ENCODE measurements around the gene SLC7A14. TPM values are rescaled to one million over a fixed set of nuclear protein-coding genes. Genes with fewer than 3 reads are reported as not detected.
A peak's percentile ranks its signal among the peaks of the same experiment; 100 is the strongest.

Gene SLC7A14
- total RNA-seq, 1 experiment from 2014 or later = not detected

GRCh38 chr3:170485294-170485693, 100.6 kb downstream of the SLC7A14 start:
- CTCF ChIA-PET = interaction anchor here (0.6 kb wide), 1 partner anchor 14 kb away, joined by 3 read pairs; no protein-coding TSS in a partner anchor
- no peaks in the 10 kb centered on the region for H4K20me1 ChIP-seq (ENCODE audit: low read length)
- no peaks in the 10 kb centered on the region for H3F3A ChIP-seq (ENCODE audit: low read length, unreplicated experiment)
- H3K79me2 ChIP-seq (ENCODE audit: low read length) = no peaks in the 10 kb centered on the region
- H3K9ac ChIP-seq (ENCODE audit: low read length) = no peak overlapping the region
- no TSS peak for BruUV-seq (replicated peaks)
- no peaks in the 10 kb centered on the region for H3K27me3 ChIP-seq (ENCODE audit: low read length)
- H3K4me1 ChIP-seq (ENCODE audit: insufficient read depth, low read length) = no peaks in the 10 kb centered on the region
- H3K27ac ChIP-seq (ENCODE audit: low read length) = no peak overlapping the region
- POLR2A ChIA-PET (ENCODE audit: unreplicated experiment) = no interaction called here
- DNase-seq (no peak), ATAC-seq (no peak)
- intact Hi-C loops (cut with micrococcal nuclease) = no loop called here
- H3K4me2 ChIP-seq (ENCODE audit: low read length) = no peak overlapping the region
- H3K9me2 ChIP-seq (replicated peaks; ENCODE audit: low read length) = no peaks in the 10 kb centered on the region
- TF ChIP-seq EZH2 (IDR thresholded peaks at IDR 0.05; ENCODE audit: low read length, unreplicated experiment) = no peak
- TF ChIP-seq CTCF (conservative IDR thresholded peaks at IDR 0.05; ENCODE audit: low read depth, low read length) = no peak
- TF ChIP-seq EZH2phosphoT487 (IDR thresholded peaks at IDR 0.05; ENCODE audit: borderline replicate concordance, low read length) = no peak
- no peaks in the 10 kb centered on the region for H3K36me3 ChIP-seq (ENCODE audit: low read depth, low read length)
- no peak overlapping the region for H3K4me3 ChIP-seq (ENCODE audit: low read length)
- no peaks in the 10 kb centered on the region for H3K9me3 ChIP-seq (ENCODE audit: low read length)
- no peak overlapping the region for H2AFZ ChIP-seq (ENCODE audit: low read length)

GRCh38 chr3:170484869-170485268, 101.0 kb downstream of the SLC7A14 start:
- no peaks in the 10 kb centered on the region for H3K27me3 ChIP-seq (ENCODE audit: low read length)
- no peak for TF ChIP-seq CTCF (conservative IDR thresholded peaks at IDR 0.05; ENCODE audit: low read depth, low read length)
- no peak for TF ChIP-seq EZH2phosphoT487 (IDR thresholded peaks at IDR 0.05; ENCODE audit: borderline replicate concordance, low read length)
- no peak for TF ChIP-seq EZH2 (IDR thresholded peaks at IDR 0.05; ENCODE audit: low read length, unreplicated experiment)
- H3F3A ChIP-seq (ENCODE audit: low read length, unreplicated experiment) = no peaks in the 10 kb centered on the region
- ChIA-PET CTCF (no interaction called here), POLR2A (ENCODE audit: unreplicated experiment) (no interaction called here)
- no peaks in the 10 kb centered on the region for H3K9me3 ChIP-seq (ENCODE audit: low read length)
- no peak for ATAC-seq
- no peaks in the 10 kb centered on the region for H4K20me1 ChIP-seq (ENCODE audit: low read length)
- H2AFZ ChIP-seq (ENCODE audit: low read length) = no peak overlapping the region
- no peak overlapping the region for H3K9ac ChIP-seq (ENCODE audit: low read length)
- no peak for DNase-seq
- intact Hi-C loops (cut with micrococcal nuclease) = no loop called here
- H3K36me3 ChIP-seq (ENCODE audit: low read depth, low read length) = no peaks in the 10 kb centered on the region
- BruUV-seq (replicated peaks) = no TSS peak
- no peaks in the 10 kb centered on the region for H3K79me2 ChIP-seq (ENCODE audit: low read length)
- H3K27ac ChIP-seq (ENCODE audit: low read length) = no peak overlapping the region
- no peaks in the 10 kb centered on the region for H3K9me2 ChIP-seq (replicated peaks; ENCODE audit: low read length)
- no peak overlapping the region for H3K4me2 ChIP-seq (ENCODE audit: low read length)
- H3K4me1 ChIP-seq (ENCODE audit: insufficient read depth, low read length) = no peaks in the 10 kb centered on the region
- H3K4me3 ChIP-seq (ENCODE audit: low read length) = no peak overlapping the region

GRCh38 chr3:170483485-170484262, 102.2 kb downstream of the SLC7A14 start:
- ChIA-PET POLR2A (ENCODE audit: unreplicated experiment) (interaction anchor here (0.7 kb wide), 1 partner anchor 14 kb away, joined by 3 read pairs; no protein-coding TSS in a partner anchor), CTCF (no interaction called here)
- Histone ChIP-seq H3K79me2 (ENCODE audit: low read length) (no peaks in the 10 kb centered on the region), H3K9me2 (replicated peaks; ENCODE audit: low read length) (no peaks in the 10 kb centered on the region), H3K4me2 (ENCODE audit: low read length) (no peak overlapping the region), H3F3A (ENCODE audit: low read length, unreplicated experiment) (no peaks in the 10 kb centered on the region), H3K4me1 (ENCODE audit: insufficient read depth, low read length) (no peaks in the 10 kb centered on the region), H3K4me3 (ENCODE audit: low read length) (no peak overlapping the region), H2AFZ (ENCODE audit: low read length) (no peak overlapping the region), H3K9me3 (ENCODE audit: low read length) (no peaks in the 10 kb centered on the region), H3K9ac (ENCODE audit: low read length) (no peak overlapping the region), H3K27ac (ENCODE audit: low read length) (no peak overlapping the region), H3K36me3 (ENCODE audit: low read depth, low read length) (no peaks in the 10 kb centered on the region), H3K27me3 (ENCODE audit: low read length) (no peaks in the 10 kb centered on the region), H4K20me1 (ENCODE audit: low read length) (no peaks in the 10 kb centered on the region)
- TF ChIP-seq EZH2 (IDR thresholded peaks at IDR 0.05; ENCODE audit: low read length, unreplicated experiment) = no peak
- peak; percentile 34 for TF ChIP-seq CTCF (conservative IDR thresholded peaks at IDR 0.05; ENCODE audit: low read depth, low read length)
- no peak for TF ChIP-seq EZH2phosphoT487 (IDR thresholded peaks at IDR 0.05; ENCODE audit: borderline replicate concordance, low read length)
- no TSS peak for BruUV-seq (replicated peaks)
- DNase-seq (no peak), ATAC-seq (no peak; the same call in 1 of the 2 replicates)
- intact Hi-C loops (cut with micrococcal nuclease) = no loop called here

All from PC-3 (cell line).